Upper lobe of left lung (tissue), 4 donors: ENCODE results near the gene SLC9A8.

Experiments
- EP300 ChIP-seq, 4 donors: sonication (generic); formaldehyde crosslinking; IDR thresholded peaks; one replicate each; pipeline ENCODE4 v1.5.1; 2017; ENCODE audit warnings: antibody characterized with exemption in 4 of 4, control low read depth in 2 of 4
- POLR2AphosphoS5 ChIP-seq, 2 donors: sonication (generic); formaldehyde crosslinking; IDR thresholded peaks; one replicate each; pipeline ENCODE4 v1.5.1; 2017; ENCODE audit warnings: antibody characterized with exemption in 2 of 2
- TF ChIP-seq, protein P1 (sequence below), 6 experiments: fragments of 450-650 bp in 4 of 6; fragments of 200-600 bp in 2 of 6; sonication (generic) in 2 of 6; IDR thresholded peaks; one replicate each; pipeline ENCODE4 v1.5.1; 2016 to 2019; ENCODE audit warnings: antibody characterized with exemption in 6 of 6

- TF ChIP-seq, protein P1, sequence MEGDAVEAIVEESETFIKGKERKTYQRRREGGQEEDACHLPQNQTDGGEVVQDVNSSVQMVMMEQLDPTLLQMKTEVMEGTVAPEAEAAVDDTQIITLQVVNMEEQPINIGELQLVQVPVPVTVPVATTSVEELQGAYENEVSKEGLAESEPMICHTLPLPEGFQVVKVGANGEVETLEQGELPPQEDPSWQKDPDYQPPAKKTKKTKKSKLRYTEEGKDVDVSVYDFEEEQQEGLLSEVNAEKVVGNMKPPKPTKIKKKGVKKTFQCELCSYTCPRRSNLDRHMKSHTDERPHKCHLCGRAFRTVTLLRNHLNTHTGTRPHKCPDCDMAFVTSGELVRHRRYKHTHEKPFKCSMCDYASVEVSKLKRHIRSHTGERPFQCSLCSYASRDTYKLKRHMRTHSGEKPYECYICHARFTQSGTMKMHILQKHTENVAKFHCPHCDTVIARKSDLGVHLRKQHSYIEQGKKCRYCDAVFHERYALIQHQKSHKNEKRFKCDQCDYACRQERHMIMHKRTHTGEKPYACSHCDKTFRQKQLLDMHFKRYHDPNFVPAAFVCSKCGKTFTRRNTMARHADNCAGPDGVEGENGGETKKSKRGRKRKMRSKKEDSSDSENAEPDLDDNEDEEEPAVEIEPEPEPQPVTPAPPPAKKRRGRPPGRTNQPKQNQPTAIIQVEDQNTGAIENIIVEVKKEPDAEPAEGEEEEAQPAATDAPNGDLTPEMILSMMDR (IDR thresholded peaks at IDR 0.05) = no peak
- no peak for TF ChIP-seq POLR2AphosphoS5 (IDR thresholded peaks at IDR 0.05)
- TF ChIP-seq EP300 (IDR thresholded peaks at IDR 0.05) = no peak
These were observed 26.4 kb upstream of the SLC9A8 start for GRCh38 chr20:49786196-49786595.
